ENCODE results near the gene COIL. TPM values are rescaled to one million over a fixed set of nuclear protein-coding genes. Genes with fewer than 3 reads are reported as not detected.
"Not testable (repeated sequence)": the region's sequence is repeated elsewhere in the genome, so short reads cannot be mapped to it uniquely, and the experiment has no call there.

The COIL gene
- total and polyA plus RNA-seq, 2 donors, result 11.7 to 20.3 TPM

DNA sequence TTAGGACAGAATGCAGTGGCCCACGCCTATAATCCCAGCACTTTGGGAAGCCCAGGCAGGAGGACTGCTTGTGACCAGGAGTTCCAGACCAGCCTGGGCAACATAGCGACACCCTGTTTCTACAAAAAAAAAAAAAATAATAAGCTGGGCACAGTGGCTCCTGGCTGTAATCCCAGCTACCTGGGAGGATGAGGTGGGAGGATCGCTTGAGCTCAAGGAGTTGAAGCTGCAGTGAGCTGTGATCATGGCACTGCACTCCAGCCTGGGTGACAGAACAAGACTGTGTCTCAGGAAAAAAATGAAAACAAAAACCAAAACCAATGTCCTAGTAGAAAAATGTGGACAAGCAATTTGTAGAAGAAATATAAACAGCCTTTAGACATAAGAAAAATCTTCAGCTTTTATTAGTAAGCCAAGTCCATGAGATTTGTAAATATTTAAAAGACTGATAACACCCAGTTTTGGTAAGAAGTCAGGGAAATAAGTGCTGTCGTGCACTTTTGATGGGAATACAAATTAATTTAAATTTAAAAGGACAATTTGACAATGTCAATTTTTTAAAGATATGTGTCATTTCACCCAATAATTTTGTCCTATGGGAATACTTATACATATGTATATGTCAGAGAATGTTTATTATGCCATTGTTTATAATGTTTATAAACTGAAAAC, 28.2 kb upstream of the COIL start:
- H3K4me3 ChIP-seq (ENCODE audit: low read depth, low read length), result no peak overlapping the region
- H3K4me1 ChIP-seq (ENCODE audit: insufficient read depth), result no peaks in the 10 kb centered on the region
- H3K27ac ChIP-seq (ENCODE audit: low read depth), result no peak overlapping the region
- WGBS, result 91% methylated on average over 4 of the region's 4 CpGs
- H3K36me3 ChIP-seq (ENCODE audit: insufficient read depth), result no peaks in the 10 kb centered on the region
- no peak for DNase-seq (ENCODE audit: extremely low spot score)

DNA sequence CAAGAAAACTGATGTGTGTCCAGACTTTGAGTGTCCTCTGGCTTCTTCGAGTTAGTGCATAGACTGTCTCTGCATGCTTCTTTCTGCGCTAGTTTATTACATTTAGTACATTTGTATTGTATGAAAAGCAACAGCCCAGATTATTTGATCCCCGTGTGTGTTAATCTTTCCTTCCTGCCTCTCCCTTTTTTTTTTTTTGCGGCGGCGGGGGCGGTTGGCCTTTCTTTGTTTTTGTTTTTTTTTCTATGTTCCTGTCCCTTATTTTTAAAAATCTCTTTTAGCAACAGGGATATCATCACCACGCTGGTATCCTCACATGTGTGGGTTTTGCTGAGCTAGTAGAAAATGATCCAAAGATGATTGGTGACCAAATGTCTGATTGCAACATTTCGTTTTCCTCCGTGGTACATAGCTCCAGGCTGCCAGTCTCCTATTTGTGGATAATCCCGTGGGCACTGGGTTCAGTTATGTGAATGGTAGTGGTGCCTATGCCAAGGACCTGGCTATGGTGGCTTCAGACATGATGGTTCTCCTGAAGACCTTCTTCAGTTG, 26.5 kb upstream of the COIL start:
- no peak for DNase-seq (ENCODE audit: extremely low spot score)
- H3K27ac ChIP-seq (ENCODE audit: low read depth), result no peak overlapping the region
- H3K4me1 ChIP-seq (ENCODE audit: insufficient read depth), result no peaks in the 10 kb centered on the region
- 91% methylated on average over 11 of the region's 11 CpGs for WGBS
- no peak overlapping the region for H3K4me3 ChIP-seq (ENCODE audit: low read depth, low read length)
- H3K36me3 ChIP-seq (ENCODE audit: insufficient read depth), result no peaks in the 10 kb centered on the region

DNA sequence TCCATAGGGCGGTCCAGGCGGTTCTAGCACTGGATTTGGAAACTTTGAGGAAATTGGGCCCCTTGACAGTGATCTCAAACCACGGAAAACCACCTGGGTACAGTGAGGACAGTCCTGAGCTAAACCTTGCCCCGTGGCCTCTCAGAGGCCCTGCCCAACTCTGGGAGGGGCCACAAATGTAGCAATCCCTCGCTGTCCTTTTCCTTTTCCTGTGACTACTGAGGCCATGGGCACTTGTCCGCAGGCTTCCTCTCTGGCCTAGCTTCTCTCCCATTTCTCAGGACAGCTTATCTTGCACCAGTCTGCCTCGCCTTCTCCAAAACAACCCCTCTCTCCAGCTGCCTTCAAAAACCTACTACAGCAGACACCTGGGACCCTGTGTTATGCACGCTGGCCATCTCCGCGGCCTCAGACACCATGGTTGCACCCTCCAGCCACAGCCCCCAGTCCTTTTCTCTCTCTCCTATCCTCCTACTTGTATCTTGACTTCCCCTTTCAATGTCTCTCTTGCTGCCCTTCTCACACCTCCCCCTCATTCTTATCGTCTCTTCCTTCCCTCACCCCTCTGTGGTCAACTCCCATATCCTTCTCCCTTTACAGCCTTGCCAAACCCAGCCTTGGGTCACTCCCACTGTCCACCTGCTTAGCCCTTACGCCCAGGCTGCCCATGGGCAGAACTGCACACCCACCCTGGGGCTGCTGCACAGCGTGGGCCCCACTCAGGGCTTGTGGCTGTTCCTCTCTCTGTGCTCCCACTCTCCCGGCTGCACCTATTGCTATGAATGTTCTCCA, 24.7 kb upstream of the COIL start:
- H3K36me3 ChIP-seq (ENCODE audit: insufficient read depth), result no peaks in the 10 kb centered on the region
- no peaks in the 10 kb centered on the region for H3K4me1 ChIP-seq (ENCODE audit: insufficient read depth)
- no peak for DNase-seq (ENCODE audit: extremely low spot score)
- WGBS, result 90% methylated on average over 14 of the region's 14 CpGs
- no peak overlapping the region for H3K4me3 ChIP-seq (ENCODE audit: low read depth, low read length)
- H3K27ac ChIP-seq (ENCODE audit: low read depth), result no peak overlapping the region

DNA sequence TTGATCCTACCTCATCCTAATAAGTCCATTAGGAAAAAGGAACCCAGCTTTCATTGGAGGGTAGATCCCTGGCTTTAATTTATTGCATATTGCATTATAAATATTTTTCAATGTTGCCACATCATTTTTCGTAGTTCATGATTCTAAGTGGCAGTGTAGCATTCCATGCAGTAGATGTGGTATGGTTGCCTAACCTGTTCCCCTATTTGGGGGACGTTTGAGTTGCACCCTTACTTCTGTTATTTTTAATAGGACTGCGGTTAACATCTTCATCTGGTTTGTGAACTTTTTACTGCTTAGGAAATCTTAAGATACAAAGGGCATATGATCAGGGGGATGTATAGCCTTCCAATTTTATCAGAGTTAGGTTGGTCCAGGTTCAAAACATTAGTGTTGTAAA, 22.5 kb upstream of the COIL start:
- DNase-seq (ENCODE audit: extremely low spot score), result no peak
- Histone ChIP-seq H3K4me1 (ENCODE audit: insufficient read depth) (no peaks in the 10 kb centered on the region), H3K27ac (ENCODE audit: low read depth) (no peak overlapping the region), H3K4me3 (ENCODE audit: low read depth, low read length) (no peak overlapping the region), H3K36me3 (ENCODE audit: insufficient read depth) (no peaks in the 10 kb centered on the region)
- 77% methylated on average over 3 of the region's 3 CpGs for WGBS

DNA sequence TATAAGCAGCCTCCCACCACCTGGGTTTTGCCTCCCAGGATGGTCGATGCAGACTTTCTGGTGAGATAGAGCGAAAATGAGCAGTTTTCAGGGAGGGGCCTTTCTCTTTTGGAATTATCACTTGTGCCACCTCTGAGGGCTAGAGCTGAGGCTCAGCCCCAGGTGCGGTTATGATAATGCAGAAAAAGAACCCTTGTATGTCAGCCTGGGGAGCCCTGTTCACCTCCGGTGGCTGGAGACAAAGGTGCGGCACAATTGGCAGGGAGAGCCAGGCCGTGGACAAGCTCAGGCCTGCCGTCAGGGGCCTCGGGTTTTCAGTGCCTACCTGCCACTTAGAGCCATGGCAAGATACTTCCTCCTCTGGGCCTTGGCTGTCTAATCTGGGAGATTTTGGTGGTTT, 21.5 kb upstream of the COIL start:
- WGBS, result 84% methylated on average over 8 of the region's 8 CpGs
- no peaks in the 10 kb centered on the region for H3K36me3 ChIP-seq (ENCODE audit: insufficient read depth)
- H3K27ac ChIP-seq (ENCODE audit: low read depth), result no peak overlapping the region
- no peak overlapping the region for H3K4me3 ChIP-seq (ENCODE audit: low read depth, low read length)
- no peak for DNase-seq (ENCODE audit: extremely low spot score)
- no peaks in the 10 kb centered on the region for H3K4me1 ChIP-seq (ENCODE audit: insufficient read depth)

DNA sequence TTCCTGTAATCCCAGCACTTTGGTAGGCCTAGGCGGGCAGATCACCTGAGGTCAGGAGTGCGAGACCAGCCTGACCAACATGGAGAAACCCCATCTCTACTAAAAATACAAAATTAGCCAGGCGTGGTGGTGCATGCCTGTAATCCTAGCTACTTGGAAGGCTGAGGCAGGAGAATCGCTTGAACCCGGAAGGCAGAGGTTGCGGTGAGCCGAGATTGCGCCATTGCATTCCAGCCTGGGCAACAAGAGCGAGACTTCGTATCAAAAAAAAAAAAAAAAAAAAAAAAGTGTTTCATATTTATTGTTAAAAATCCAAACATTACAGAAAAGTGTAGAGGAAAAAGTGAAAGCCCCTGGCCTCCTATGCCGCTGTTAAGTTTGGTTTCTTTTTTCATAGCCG, 19.7 kb upstream of the COIL start:
- not testable (repeated sequence) for H3K4me3 ChIP-seq (ENCODE audit: low read depth, low read length); H3K27ac ChIP-seq (ENCODE audit: low read depth); H3K36me3 ChIP-seq (ENCODE audit: insufficient read depth); DNase-seq (ENCODE audit: extremely low spot score); H3K4me1 ChIP-seq (ENCODE audit: insufficient read depth)
- 97% methylated on average over 12 of the region's 12 CpGs for WGBS

DNA sequence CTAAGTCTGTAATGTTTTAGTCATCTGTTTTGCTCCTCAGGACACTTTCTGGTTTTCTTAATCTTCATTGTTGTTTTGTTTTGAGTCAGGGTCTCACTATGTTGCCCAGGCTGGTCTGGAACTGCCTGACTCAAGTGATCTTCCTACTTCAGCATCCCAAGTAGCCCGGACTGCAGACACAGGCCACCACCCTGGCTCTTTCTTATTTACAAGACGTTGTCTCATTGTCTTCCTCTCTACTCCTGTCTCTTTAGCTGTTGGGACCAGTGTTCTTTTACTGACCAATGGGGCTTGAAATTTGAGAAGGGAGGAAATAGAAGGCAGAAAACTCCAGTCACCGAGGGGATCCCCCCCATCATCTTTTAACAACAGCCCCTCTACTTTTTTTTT, 18.2 kb upstream of the COIL start:
- Histone ChIP-seq H3K36me3 (ENCODE audit: insufficient read depth) (no peaks in the 10 kb centered on the region), H3K4me1 (ENCODE audit: insufficient read depth) (no peaks in the 10 kb centered on the region), H3K4me3 (ENCODE audit: low read depth, low read length) (no peak overlapping the region), H3K27ac (ENCODE audit: low read depth) (peak overlapping the region; percentile 53)
- WGBS, result 63% methylated on average over 3 of the region's 3 CpGs
- no peak for DNase-seq (ENCODE audit: extremely low spot score)

DNA sequence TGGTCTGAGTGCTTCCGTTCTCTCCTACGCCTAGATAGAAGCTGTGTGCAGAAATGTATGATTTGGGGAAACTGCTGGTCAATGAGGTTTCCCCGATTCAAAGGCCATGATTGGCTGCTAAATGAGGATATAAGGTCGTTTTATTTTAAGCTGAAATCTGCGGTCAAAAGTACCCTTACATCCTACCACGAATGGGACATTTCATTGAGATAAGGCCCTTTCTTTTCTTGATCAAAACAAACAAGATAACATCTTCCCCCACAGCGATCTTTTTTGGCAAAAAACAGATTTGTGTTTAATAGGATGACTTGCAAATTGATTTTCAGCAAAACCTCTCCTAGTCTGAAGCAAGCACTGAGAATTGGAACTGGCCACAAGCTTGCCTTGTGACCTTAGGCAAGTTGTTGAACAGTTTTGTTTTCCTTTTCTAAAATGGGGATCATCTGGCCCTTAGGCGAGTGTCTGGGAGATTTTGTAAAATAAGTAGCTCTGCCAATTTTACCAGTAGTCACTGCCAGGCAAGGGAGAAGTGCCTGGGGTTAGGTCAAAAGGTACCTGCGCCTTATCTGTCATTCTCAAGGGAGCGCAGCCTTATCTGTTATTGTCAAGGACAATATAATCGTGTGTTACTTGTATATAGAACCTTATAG, 17.7 kb upstream of the COIL start:
- no peaks in the 10 kb centered on the region for H3K4me1 ChIP-seq (ENCODE audit: insufficient read depth)
- no peak for DNase-seq (ENCODE audit: extremely low spot score)
- 25% methylated on average over 11 of the region's 11 CpGs for WGBS
- peak overlapping the region; percentile 66 for H3K4me3 ChIP-seq (ENCODE audit: low read depth, low read length)
- no peaks in the 10 kb centered on the region for H3K36me3 ChIP-seq (ENCODE audit: insufficient read depth)
- H3K27ac ChIP-seq (ENCODE audit: low read depth), result peak overlapping the region; percentile 53

DNA sequence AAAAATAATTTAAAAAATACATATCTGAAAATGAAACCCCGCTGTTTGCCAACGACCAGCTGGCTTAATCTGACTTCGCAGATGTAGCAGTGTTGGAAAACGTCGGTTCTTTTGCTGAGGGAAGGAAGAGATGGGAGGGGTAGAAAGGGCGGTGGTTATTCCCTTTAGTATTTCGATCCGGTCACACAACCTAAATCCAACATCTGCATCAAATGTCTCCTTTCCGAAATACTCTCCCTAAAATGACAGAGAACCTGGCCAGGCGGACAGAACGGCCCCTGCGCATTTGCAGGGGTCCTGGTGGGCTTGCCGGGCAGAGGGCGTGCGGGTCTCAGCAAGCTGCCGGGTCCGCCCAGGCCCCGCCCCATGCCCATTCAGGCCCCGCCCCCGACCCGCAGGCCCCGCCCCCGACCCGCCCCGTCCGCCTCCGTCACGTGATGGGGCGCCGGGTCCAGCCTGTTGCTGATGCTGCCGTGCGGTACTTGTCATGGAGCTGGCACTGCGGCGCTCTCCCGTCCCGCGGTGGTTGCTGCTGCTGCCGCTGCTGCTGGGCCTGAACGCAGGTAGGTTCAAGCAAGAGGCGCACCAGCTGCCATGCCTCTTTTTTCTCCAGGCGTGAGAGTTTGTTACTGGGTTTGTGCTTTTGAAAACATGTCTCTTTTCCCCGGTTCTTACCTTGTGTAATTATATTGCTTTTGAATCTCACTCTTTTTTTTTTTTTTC, 17.0 kb upstream of the COIL start, which contains the start of gene SCPEP1:
Gene SCPEP1 (plus strand): TSS at position 459 of the 723 bp plus-strand sequence. CDS start 29 bp downstream, at position 488.
- Histone ChIP-seq H3K4me3 (ENCODE audit: low read depth, low read length) (peak within 1 kb of the TSS; percentile 66), H3K4me1 (ENCODE audit: insufficient read depth) (no peaks in the 10 kb centered on the region), H3K27ac (ENCODE audit: low read depth) (peak within 1 kb of the TSS; percentile 72), H3K36me3 (ENCODE audit: insufficient read depth) (no peaks in the 10 kb centered on the region)
- under 1% methylated on average over 42 of the region's 42 CpGs for WGBS
- DNase-seq (ENCODE audit: extremely low spot score), result no peak

DNA sequence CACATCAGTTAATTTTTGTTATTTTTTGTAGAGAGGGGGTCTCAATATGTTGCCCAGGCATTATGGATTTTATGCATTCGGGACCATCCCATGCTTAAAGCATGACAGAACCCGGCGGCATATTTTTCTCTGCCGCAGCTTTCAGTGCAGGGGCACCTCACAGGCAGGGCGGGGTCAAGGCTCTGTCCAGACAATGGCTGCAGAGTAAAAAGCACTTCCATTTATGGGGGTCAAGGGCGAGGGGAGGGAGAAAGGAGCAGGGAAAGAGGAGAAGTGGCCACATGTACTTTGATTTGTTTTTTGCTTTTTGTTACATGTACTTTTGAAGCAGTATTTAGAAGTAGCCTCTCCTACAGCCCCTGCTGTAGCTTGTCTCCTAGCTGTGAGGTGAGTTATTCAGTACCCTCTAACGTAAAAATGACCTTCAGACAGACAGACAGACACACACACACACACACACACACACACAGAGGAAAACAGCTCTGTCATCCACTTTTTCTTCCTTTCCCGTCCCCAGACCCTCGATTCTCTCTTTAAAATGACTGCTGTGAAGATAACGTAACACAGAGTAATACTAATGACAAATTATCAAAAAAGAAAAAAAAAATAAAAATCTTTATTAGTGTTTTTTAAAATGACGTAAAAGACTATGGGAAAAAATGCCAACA, 16.2 kb upstream of the COIL start:
- no peak for DNase-seq (ENCODE audit: extremely low spot score)
- WGBS, result 42% methylated on average over 11 of the region's 11 CpGs
- H3K4me3 ChIP-seq (ENCODE audit: low read depth, low read length), result no peak overlapping the region
- no peaks in the 10 kb centered on the region for H3K4me1 ChIP-seq (ENCODE audit: insufficient read depth)
- no peak overlapping the region for H3K27ac ChIP-seq (ENCODE audit: low read depth)
- no peaks in the 10 kb centered on the region for H3K36me3 ChIP-seq (ENCODE audit: insufficient read depth)

DNA sequence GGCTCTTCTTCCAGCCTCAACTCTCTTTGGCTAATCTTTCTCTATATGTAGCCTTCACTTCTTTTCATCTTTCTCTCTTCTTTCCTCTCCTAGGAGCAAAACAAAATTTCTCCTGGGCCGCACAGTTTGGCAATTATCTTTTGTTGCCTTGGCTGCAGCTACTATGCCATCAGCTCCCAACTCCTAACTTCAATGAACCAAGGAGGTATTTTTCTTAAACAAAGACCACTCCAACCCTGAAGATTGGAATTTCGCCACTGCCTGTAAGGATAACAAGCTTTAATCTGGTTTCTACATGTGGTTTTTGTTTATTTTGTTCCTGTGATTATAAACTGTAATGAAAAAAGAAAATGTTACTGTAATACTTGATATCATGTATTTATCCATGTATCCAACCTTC, 14.8 kb upstream of the COIL start:
- 66% methylated on average over 2 of the region's 2 CpGs for WGBS
- no peak for DNase-seq (ENCODE audit: extremely low spot score)
- no peaks in the 10 kb centered on the region for H3K4me1 ChIP-seq (ENCODE audit: insufficient read depth)
- H3K4me3 ChIP-seq (ENCODE audit: low read depth, low read length), result no peak overlapping the region
- no peak overlapping the region for H3K27ac ChIP-seq (ENCODE audit: low read depth)
- no peaks in the 10 kb centered on the region for H3K36me3 ChIP-seq (ENCODE audit: insufficient read depth)

DNA sequence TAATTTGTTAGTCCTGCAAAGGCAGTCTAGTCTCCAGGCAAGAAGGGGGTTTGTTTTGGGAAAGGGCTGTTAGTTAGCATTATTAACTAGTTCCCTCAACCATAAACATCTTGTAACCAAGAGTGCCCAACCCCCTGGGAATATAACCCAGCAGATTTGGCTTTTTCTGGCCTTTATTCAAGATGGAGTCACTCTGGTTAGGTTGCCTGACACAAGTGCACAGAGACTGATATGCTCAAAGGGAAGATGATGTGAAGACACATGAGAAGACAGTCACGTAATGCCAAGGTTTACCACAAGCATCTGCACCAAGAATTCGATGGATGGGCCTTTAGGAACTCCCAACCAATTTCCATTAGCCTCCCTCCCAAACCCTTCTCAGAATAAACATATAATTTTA, 13.2 kb upstream of the COIL start:
- no peaks in the 10 kb centered on the region for H3K4me1 ChIP-seq (ENCODE audit: insufficient read depth)
- 91% methylated on average over 2 of the region's 2 CpGs for WGBS
- H3K27ac ChIP-seq (ENCODE audit: low read depth), result no peak overlapping the region
- no peak overlapping the region for H3K4me3 ChIP-seq (ENCODE audit: low read depth, low read length)
- DNase-seq (ENCODE audit: extremely low spot score), result no peak
- no peaks in the 10 kb centered on the region for H3K36me3 ChIP-seq (ENCODE audit: insufficient read depth)

DNA sequence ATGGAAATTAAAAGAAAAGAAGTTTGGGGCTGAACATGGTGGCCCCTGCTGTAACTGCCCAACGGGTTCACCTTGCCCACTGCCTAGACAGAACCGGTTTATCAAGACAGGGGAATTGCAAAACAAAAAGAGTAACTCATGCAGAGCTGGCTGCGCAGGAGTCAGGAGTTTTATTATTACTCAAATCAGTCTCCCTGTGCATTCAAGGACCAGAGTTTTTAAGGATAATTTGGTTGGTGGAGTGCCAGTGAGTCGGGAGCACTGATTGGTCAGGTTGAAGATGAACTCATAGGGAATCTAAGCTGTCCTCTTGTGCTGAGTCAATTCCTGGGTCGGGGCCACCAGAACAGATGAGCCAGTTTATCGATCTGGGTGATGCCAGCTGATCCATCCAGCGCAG, 12.7 kb upstream of the COIL start:
- Histone ChIP-seq H3K4me3 (ENCODE audit: low read depth, low read length) (no peak overlapping the region), H3K27ac (ENCODE audit: low read depth) (no peak overlapping the region), H3K4me1 (ENCODE audit: insufficient read depth) (no peaks in the 10 kb centered on the region), H3K36me3 (ENCODE audit: insufficient read depth) (no peaks in the 10 kb centered on the region)
- 78% methylated on average over 7 of the region's 7 CpGs for WGBS
- DNase-seq (ENCODE audit: extremely low spot score), result no peak

Measured in urinary bladder (tissue), 4 donors.